Gastrocnemius medialis (tissue), 4 donors: ENCODE results near the gene CST6.
"Not testable (repeated sequence)": the region's sequence is repeated elsewhere in the genome, so short reads cannot be mapped to it uniquely, and the experiment has no call there.

ENCODE experiments used
- POLR2A ChIP-seq, 2 donors: fragments of 450-650 bp; IDR thresholded peaks; one replicate each; pipeline ENCODE4 v1.6.1; 2017; ENCODE audit warnings: antibody characterized with exemption in 2 of 2, mild to moderate bottlenecking in 2 of 2, moderate library complexity in 2 of 2
- TF ChIP-seq, protein P1 (sequence below), 5 experiments: fragments of 450-650 bp in 3 of 5; fragments of 200-600 bp in 2 of 5; sonication (generic) in 2 of 5; IDR thresholded peaks in 4 of 5; conservative IDR thresholded peaks in 1 of 5; 1 replicate in 4 of 5; 2 replicates in 1 of 5; pipeline ENCODE4 v1.5.1; 2016 to 2019; ENCODE audit warnings: antibody characterized with exemption in 5 of 5, mild to moderate bottlenecking in 3 of 5, moderate library complexity in 3 of 5

- TF ChIP-seq, protein P1, sequence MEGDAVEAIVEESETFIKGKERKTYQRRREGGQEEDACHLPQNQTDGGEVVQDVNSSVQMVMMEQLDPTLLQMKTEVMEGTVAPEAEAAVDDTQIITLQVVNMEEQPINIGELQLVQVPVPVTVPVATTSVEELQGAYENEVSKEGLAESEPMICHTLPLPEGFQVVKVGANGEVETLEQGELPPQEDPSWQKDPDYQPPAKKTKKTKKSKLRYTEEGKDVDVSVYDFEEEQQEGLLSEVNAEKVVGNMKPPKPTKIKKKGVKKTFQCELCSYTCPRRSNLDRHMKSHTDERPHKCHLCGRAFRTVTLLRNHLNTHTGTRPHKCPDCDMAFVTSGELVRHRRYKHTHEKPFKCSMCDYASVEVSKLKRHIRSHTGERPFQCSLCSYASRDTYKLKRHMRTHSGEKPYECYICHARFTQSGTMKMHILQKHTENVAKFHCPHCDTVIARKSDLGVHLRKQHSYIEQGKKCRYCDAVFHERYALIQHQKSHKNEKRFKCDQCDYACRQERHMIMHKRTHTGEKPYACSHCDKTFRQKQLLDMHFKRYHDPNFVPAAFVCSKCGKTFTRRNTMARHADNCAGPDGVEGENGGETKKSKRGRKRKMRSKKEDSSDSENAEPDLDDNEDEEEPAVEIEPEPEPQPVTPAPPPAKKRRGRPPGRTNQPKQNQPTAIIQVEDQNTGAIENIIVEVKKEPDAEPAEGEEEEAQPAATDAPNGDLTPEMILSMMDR (IDR thresholded peaks at IDR 0.05 in 4 of 5, conservative IDR thresholded peaks at IDR 0.05 in 1 of 5), result not testable (repeated sequence)
- not testable (repeated sequence) for TF ChIP-seq POLR2A (IDR thresholded peaks at IDR 0.05)
Observed at GRCh38 chr11:66023186-66023440, 11.3 kb downstream of the CST6 start.
